HCT116 (cell line): Measurements from ENCODE around the gene FMN1. TPM values are rescaled to one million over a fixed set of nuclear protein-coding genes. Genes with fewer than 3 reads are reported as not detected.

ENCODE experiments used
- ATAC-seq: fragments of 200-7000 bp; cut with Tn5 transposase; 2 replicates; pipeline ENCODE4 v1.9.1; 2020; ENCODE audit warnings: mild to moderate bottlenecking, moderate library complexity
- BruUV-seq: library from RNA; stranded (reverse); fragments of 400-500 nt; replicated peaks from 2 replicates; lab custom pipeline; 2021; lab: Mats Ljungman, UMichigan
- CTCF ChIA-PET: fragments of 300-600 bp; sonication (Branson Sonifier 250); formaldehyde crosslinking; loops from one replicate; lab custom pipeline; 2021; ENCODE audit warnings: antibody characterized with exemption; lab: Charles Lee
- POLR2A ChIA-PET: fragments of 300-600, 350-600 bp; sonication (Branson Sonifier 250); formaldehyde crosslinking; loops from one replicate; lab custom pipeline; 2021; ENCODE audit warnings: antibody characterized with exemption; lab: Charles Lee
- RAD21 ChIA-PET, 2 experiments: fragments of 300-600 bp; sonication (Branson Sonifier 250); formaldehyde crosslinking; loops; one replicate each; lab custom pipeline; 2023; ENCODE audit warnings: low total read pairs in 2 of 2; ENCODE audit not compliant: uncharacterized antibody in 2 of 2, unreplicated experiment in 2 of 2, low non-redundant PET in 1 of 2; lab: Charles Lee
- DNase-seq: peaks from one replicate; pipeline ENCODE4 v3.0.0-alpha.2; 2010; ENCODE audit warnings: low read depth, low spot score
- H2AFZ ChIP-seq: fragments of 200-600 bp; shearing (Covaris generic), sonication (generic); 2 replicates; pipeline ENCODE4 v1.6.1; 2017; ENCODE audit warnings: low read depth, mixed run types, mixed read lengths, antibody characterized with exemption, low read length; ENCODE audit not compliant: poor library complexity, severe bottlenecking
- H3K27ac ChIP-seq: 2 replicates; pipeline ENCODE4 v1.5.1; 2012; ENCODE audit warnings: low read depth, low read length
- H3K27me3 ChIP-seq: fragments of 200-600 bp; sonication (generic); 2 replicates; pipeline ENCODE4 v1.6.1; 2016; ENCODE audit warnings: mixed run types, low read length, mixed read lengths; ENCODE audit not compliant: insufficient read depth
- H3K36me3 ChIP-seq, 2 experiments: fragments of 200-500 bp in 1 of 2; fragments of 200-600 bp in 1 of 2; sonication (Bioruptor generic) in 1 of 2; sonication (generic) in 1 of 2; 2 replicates each; pipeline versions ENCODE4 v1.5.1 to v1.6.1; 2014 to 2016; ENCODE audit warnings: low read length in 2 of 2, inconsistent platforms in 1 of 2, mixed read lengths in 1 of 2, mixed run types in 1 of 2; ENCODE audit not compliant: insufficient read depth in 2 of 2, control insufficient read depth in 1 of 2
- H3K4me1 ChIP-seq, 2 experiments: fragments of 200-600 bp in 1 of 2; sonication (generic) in 1 of 2; 2 replicates each; pipeline versions ENCODE4 v1.5.1 to v1.6.1; 2012 to 2017; ENCODE audit warnings: low read length in 2 of 2, inconsistent platforms in 1 of 2, mild to moderate bottlenecking in 1 of 2, mixed read lengths in 1 of 2, mixed run types in 1 of 2, moderate library complexity in 1 of 2; ENCODE audit not compliant: insufficient read depth in 2 of 2, control insufficient read depth in 1 of 2
- H3K4me2 ChIP-seq: fragments of 200-600 bp; sonication (generic); 2 replicates; pipeline ENCODE4 v1.6.1; 2017; ENCODE audit warnings: mixed run types, low read length, mixed read lengths
- H3K4me3 ChIP-seq, 2 experiments: fragments of 200-600 bp in 1 of 2; sonication (generic) in 1 of 2; replicated peaks in 1 of 2; 2 replicates each; pipeline ENCODE4 v1.5.1; 2011 to 2016; ENCODE audit warnings: low read length in 2 of 2, control low read depth in 1 of 2, low read depth in 1 of 2, mild to moderate bottlenecking in 1 of 2, mixed read lengths in 1 of 2, mixed run types in 1 of 2
- H3K79me2 ChIP-seq: fragments of 200-600 bp; sonication (generic); 2 replicates; pipeline ENCODE4 v1.6.1; 2017; ENCODE audit warnings: mild to moderate bottlenecking, mixed run types, low read length, moderate library complexity, mixed read lengths; ENCODE audit not compliant: insufficient read depth
- H3K9ac ChIP-seq: fragments of 200-600 bp; sonication (generic); 2 replicates; pipeline ENCODE4 v1.6.1; 2016; ENCODE audit warnings: low read length, mixed read lengths
- H3K9me2 ChIP-seq: fragments of 200-600 bp; sonication (generic), shearing (Covaris generic); 2 replicates; pipeline ENCODE4 v1.6.1; 2017; ENCODE audit warnings: mixed run types, mild to moderate bottlenecking, moderate library complexity; ENCODE audit not compliant: insufficient read depth
- H3K9me3 ChIP-seq, 2 experiments: fragments of 200-500 bp in 1 of 2; fragments of 200-600 bp in 1 of 2; sonication (Bioruptor generic) in 1 of 2; sonication (generic) in 1 of 2; 2 replicates each; pipeline ENCODE4 v1.6.1; 2014 to 2017; ENCODE audit warnings: low read length in 2 of 2, mixed read lengths in 2 of 2, inconsistent platforms in 1 of 2, low read depth in 1 of 2, mild to moderate bottlenecking in 1 of 2, mixed run types in 1 of 2, moderate library complexity in 1 of 2; ENCODE audit not compliant: control insufficient read depth in 1 of 2, insufficient read depth in 1 of 2
- H4K20me1 ChIP-seq: fragments of 200-600 bp; sonication (generic), shearing (Covaris generic); 2 replicates; pipeline ENCODE4 v1.6.1; 2017; ENCODE audit warnings: mixed run types, mild to moderate bottlenecking, moderate library complexity; ENCODE audit not compliant: insufficient read depth
- ATF3 ChIP-seq: IDR thresholded peaks from 2 replicates; pipeline ENCODE4 v1.6.1; 2012
- CTCF ChIP-seq, 3 experiments: fragments of 200-600 bp in 1 of 3; sonication (generic) in 1 of 3; IDR thresholded peaks in 2 of 3; conservative IDR thresholded peaks in 1 of 3; 2 replicates each; pipeline ENCODE4 v1.5.1; 2012 to 2017; ENCODE audit warnings: low read depth in 2 of 3, low read length in 2 of 3, antibody characterized with exemption in 1 of 3, borderline replicate concordance in 1 of 3, control low read depth in 1 of 3, mild to moderate bottlenecking in 1 of 3, mixed read lengths in 1 of 3, mixed run types in 1 of 3, moderate library complexity in 1 of 3; ENCODE audit not compliant: insufficient read depth in 1 of 3
- EGR1 ChIP-seq: IDR thresholded peaks from 2 replicates; pipeline ENCODE4 v1.6.1; 2012; ENCODE audit warnings: low read depth
- FOSL1 ChIP-seq: IDR thresholded peaks from 2 replicates; pipeline ENCODE4 v1.6.1; 2012; ENCODE audit warnings: low read depth
- JUND ChIP-seq: IDR thresholded peaks from 2 replicates; pipeline ENCODE4 v1.6.1; 2012
- MAX ChIP-seq: IDR thresholded peaks from 2 replicates; pipeline ENCODE4 v1.6.1; 2012
- POLR2A ChIP-seq: IDR thresholded peaks from 2 replicates; pipeline ENCODE4 v1.7.0; 2011; ENCODE audit warnings: borderline replicate concordance; ENCODE audit not compliant: insufficient read depth, insufficient read length; ENCODE audit errors: extremely low read depth
- RAD21 ChIP-seq: IDR thresholded peaks from 2 replicates; pipeline ENCODE4 v1.6.1; 2012; ENCODE audit warnings: low read depth, mild to moderate bottlenecking
- REST ChIP-seq: IDR thresholded peaks from 2 replicates; pipeline ENCODE4 v1.6.1; 2012; ENCODE audit warnings: low read depth
- SIN3A ChIP-seq: IDR thresholded peaks from 2 replicates; pipeline ENCODE4 v1.6.1; 2012; ENCODE audit warnings: low read depth
- SP1 ChIP-seq: IDR thresholded peaks from 2 replicates; pipeline ENCODE4 v1.6.1; 2012; ENCODE audit warnings: low read depth
- TCF7L2 ChIP-seq: IDR thresholded peaks from 2 replicates; pipeline ENCODE4 v1.7.0; 2011; ENCODE audit warnings: borderline replicate concordance, inconsistent platforms; ENCODE audit not compliant: insufficient read depth, insufficient read length; ENCODE audit errors: extremely low read depth
- YY1 ChIP-seq: IDR thresholded peaks from 2 replicates; pipeline ENCODE4 v1.6.1; 2011; ENCODE audit warnings: low read length, low read depth, moderate library complexity, mild to moderate bottlenecking; ENCODE audit not compliant: insufficient replicate concordance; ENCODE audit errors: extremely low read depth
- intact Hi-C: fragments of 100-400 bp; cut with micrococcal nuclease; formaldehyde crosslinking; loops from 2 replicates; pipeline ENCODE4 v1.10.0; 2022
- total RNA-seq: library from RNA; stranded (reverse); gene quantifications from one replicate; pipeline ENCODE4 v1.2.1, GENCODE V29; 2021; ENCODE audit not compliant: unreplicated experiment

Gene FMN1
- total RNA-seq, 1 experiment from 2014 or later: 0.39 TPM

GRCh38 chr15:33083232-33084081 lies 111.1 kb downstream of the FMN1 start:
- H3K9me2 ChIP-seq: no peaks in the 10 kb centered on the region
- H3K9ac ChIP-seq: no peak overlapping the region
- RAD21 ChIA-PET: no interaction called here
- POLR2A ChIA-PET: no interaction called here
- H3K4me3 ChIP-seq: no peak overlapping the region
- DNase-seq (peak; percentile 39), ATAC-seq (peak; percentile 83)
- H4K20me1 ChIP-seq: no peaks in the 10 kb centered on the region
- H3K4me2 ChIP-seq: peak overlapping the region; percentile 71
- H3K36me3 ChIP-seq: no peaks in the 10 kb centered on the region
- TF ChIP-seq POLR2A (no peak), TCF7L2 (no peak), JUND (peak; percentile 65), SP1 (peak; percentile 51), FOSL1 (peak; percentile 70), ATF3 (no peak)
- H3K79me2 ChIP-seq: no peaks in the 10 kb centered on the region
- H3K27ac ChIP-seq: no peak overlapping the region
- peaks cover 13 to 21% of the 10 kb centered on the region in 2 experiments for H3K4me1 ChIP-seq
- H3K27me3 ChIP-seq: no peaks in the 10 kb centered on the region
- H3K9me3 ChIP-seq: no peaks in the 10 kb centered on the region
- peak overlapping the region; percentile 96 for H2AFZ ChIP-seq
- BruUV-seq: no TSS peak
- intact Hi-C loops: loop anchor here (10.0 kb wide), 2 partner anchors 141 to 621 kb away; no protein-coding TSS in a partner anchor
- CTCF ChIA-PET: interaction anchor here (1.2 to 1.7 kb wide), 2 partner anchors 49 kb away, joined by 5 to 7 read pairs; no protein-coding TSS in a partner anchor

- POLR2A ChIA-PET: no interaction called here
- Histone ChIP-seq H3K27ac (no peak overlapping the region), H3K79me2 (no peaks in the 10 kb centered on the region), H3K27me3 (no peaks in the 10 kb centered on the region), H2AFZ (no peak overlapping the region), H3K9ac (no peak overlapping the region), H3K4me3 (no peak overlapping the region), H3K4me1 (peaks cover 13 to 19% of the 10 kb centered on the region in 2 experiments), H3K9me2 (no peaks in the 10 kb centered on the region), H3K36me3 (no peaks in the 10 kb centered on the region), H4K20me1 (no peaks in the 10 kb centered on the region), H3K9me3 (no peaks in the 10 kb centered on the region), H3K4me2 (no peak overlapping the region)
- RAD21 ChIA-PET: no interaction called here
- ATAC-seq: no peak
- no peak for DNase-seq
- BruUV-seq: no TSS peak
- intact Hi-C loops: loop anchor here (10.0 kb wide), 2 partner anchors 145 to 625 kb away; no protein-coding TSS in a partner anchor
- CTCF ChIA-PET: interaction anchor here (1.0 kb wide), 1 partner anchor 52 kb away, joined by 4 read pairs; no protein-coding TSS in a partner anchor
- TF ChIP-seq REST: no peak
- TF ChIP-seq RAD21: no peak
- TF ChIP-seq EGR1: no peak
- TF ChIP-seq POLR2A: no peak
- TF ChIP-seq MAX: no peak
- TF ChIP-seq CTCF (IDR thresholded peaks at IDR 0.05 in 2 of 3, conservative IDR thresholded peaks at IDR 0.05 in 1 of 3; ENCODE audit: borderline replicate concordance in 1 of 3, insufficient read depth in 1 of 3, low read depth in 2 of 3, low read length in 2 of 3): no peak
- no peak for TF ChIP-seq YY1
- TF ChIP-seq JUND: no peak
- no peak for TF ChIP-seq SIN3A
Measured at GRCh38 chr15:33080006-33080405, 114.5 kb downstream of the FMN1 start.
